Choroid plexus epithelial cell (primary cell): Measurements from ENCODE around the gene CYP51A1.
A peak's percentile ranks its signal among the peaks of the same experiment; 100 is the strongest.
"Not testable (repeated sequence)": the region's sequence is repeated elsewhere in the genome, so short reads cannot be mapped to it uniquely, and the experiment has no call there.

Experiments
- DNase-seq: peaks from one replicate; pipeline ENCODE4 v3.0.0-alpha.2; 2010; ENCODE audit warnings: low read depth
- H3K4me3 ChIP-seq: 2 replicates; pipeline ENCODE4 v1.5.1; 2011; ENCODE audit warnings: low read depth, mild to moderate bottlenecking, control low read depth, low read length, moderate library complexity
- CTCF ChIP-seq: conservative IDR thresholded peaks from 2 replicates; pipeline ENCODE4 v1.5.1; 2011; ENCODE audit warnings: low read depth, mild to moderate bottlenecking, control low read depth, inconsistent platforms, low read length, moderate library complexity

The CYP51A1 gene

GRCh38 chr7:92134271-92135051, at the start of gene CYP51A1:
Gene CYP51A1, minus strand, starts transcription at chr7:92134477. Its CDS starts 113 bp downstream, at chr7:92134364.
- TF ChIP-seq CTCF = peak; percentile 20
- DNase-seq = peak; percentile 95
- H3K4me3 ChIP-seq = peak within 1 kb of the TSS; percentile 91

- peak within 1 kb of the TSS; percentile 67 for H3K4me3 ChIP-seq
- DNase-seq = peak; percentile 87
- TF ChIP-seq CTCF = peak; percentile 86
Observed at GRCh38 chr7:92178928-92179924, 44.9 kb upstream of the CYP51A1 start, which contains the start of gene LRRD1. Gene LRRD1, minus strand, starts transcription at chr7:92179142. Its CDS starts 13,940 bp downstream, at chr7:92165202.

- peak; percentile 72 for DNase-seq
- no peak overlapping the region for H3K4me3 ChIP-seq
- no peak for TF ChIP-seq CTCF
Observed at GRCh38 chr7:92177362-92177761, 43.1 kb upstream of the CYP51A1 start.

GRCh38 chr7:92169529-92169928, 35.3 kb upstream of the CYP51A1 start:
- H3K4me3 ChIP-seq, DNase-seq: not testable (repeated sequence)

- no peak for TF ChIP-seq CTCF
- H3K4me3 ChIP-seq = no peak overlapping the region
- no peak for DNase-seq
Observed at GRCh38 chr7:92161271-92161670, 27.0 kb upstream of the CYP51A1 start.

GRCh38 chr7:92158660-92159575, 24.6 kb upstream of the CYP51A1 start:
- no peak overlapping the region for H3K4me3 ChIP-seq
- DNase-seq = peak; percentile 68
- no peak for TF ChIP-seq CTCF

- no peak for TF ChIP-seq CTCF
- peak; percentile 4 for DNase-seq
- H3K4me3 ChIP-seq = no peak overlapping the region
Observed at GRCh38 chr7:92156990-92157389, 22.7 kb upstream of the CYP51A1 start.
